GM21360 (cell line): ENCODE measurements around the gene TAS2R41.
"Not testable (repeated sequence)": the region's sequence is repeated elsewhere in the genome, so short reads cannot be mapped to it uniquely, and the experiment has no call there.

Experiments
- ATAC-seq: cut with Tn5 transposase; IDR thresholded peaks from one replicate; pipeline ENCODE4 v1.9.1; 2021; ENCODE audit warnings: mild to moderate bottlenecking, moderate library complexity; ENCODE audit not compliant: unreplicated experiment

The TAS2R41 gene

DNA sequence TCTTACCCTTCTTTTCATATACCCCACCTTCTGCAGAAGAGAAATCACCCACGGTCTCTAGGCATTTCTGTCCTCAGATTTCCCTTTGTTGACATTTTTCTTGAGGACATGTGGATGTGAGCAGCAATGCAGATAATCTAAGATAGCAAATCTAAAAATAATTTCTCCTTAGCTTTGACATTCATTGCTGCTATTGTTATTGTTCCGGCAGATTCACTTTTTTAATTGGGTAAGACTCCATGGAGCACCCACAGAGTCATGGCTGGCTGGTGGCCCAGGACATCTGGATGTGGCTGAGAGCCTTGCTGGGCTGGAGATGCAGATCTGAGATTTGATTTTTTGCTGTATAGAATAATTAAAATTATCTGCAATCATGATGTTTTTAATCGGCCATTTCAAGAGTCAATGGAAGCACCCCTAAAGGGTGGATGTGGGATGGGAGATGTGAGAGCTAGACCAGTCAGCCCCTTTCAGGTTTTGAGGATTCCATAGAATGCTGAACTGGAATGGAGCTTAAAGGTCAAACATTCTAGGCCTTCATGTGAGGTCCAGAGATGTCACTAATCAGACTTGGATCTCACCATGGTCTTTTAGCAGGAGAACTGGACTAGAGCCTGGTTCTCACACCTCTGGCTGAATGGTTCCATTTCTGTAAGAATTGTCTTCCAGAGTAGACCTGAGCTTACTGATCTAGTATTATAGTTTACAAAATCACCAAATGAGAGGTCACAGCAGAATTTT is 37.5 kb downstream of the TAS2R41 start:
- no peak for ATAC-seq

DNA sequence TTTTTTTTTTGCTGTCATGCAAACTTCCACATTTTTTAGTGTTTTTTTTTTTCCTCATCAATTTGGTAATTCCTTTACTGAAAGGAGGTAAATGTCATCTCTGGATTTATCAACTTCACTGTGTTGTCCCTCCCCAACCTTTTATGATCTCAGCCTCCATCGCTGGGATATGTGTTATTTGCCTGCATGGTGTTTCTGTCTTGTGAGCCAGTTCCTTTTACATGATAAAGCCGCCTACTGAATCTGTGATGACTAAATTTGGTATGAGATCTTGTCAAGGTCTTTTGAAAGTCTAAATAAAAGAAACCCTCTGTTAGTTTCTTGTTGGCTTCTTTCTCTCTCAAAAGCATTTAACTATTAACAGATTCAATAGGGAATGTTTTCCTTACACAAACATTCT is 39.3 kb downstream of the TAS2R41 start:
- ATAC-seq, result no peak

DNA sequence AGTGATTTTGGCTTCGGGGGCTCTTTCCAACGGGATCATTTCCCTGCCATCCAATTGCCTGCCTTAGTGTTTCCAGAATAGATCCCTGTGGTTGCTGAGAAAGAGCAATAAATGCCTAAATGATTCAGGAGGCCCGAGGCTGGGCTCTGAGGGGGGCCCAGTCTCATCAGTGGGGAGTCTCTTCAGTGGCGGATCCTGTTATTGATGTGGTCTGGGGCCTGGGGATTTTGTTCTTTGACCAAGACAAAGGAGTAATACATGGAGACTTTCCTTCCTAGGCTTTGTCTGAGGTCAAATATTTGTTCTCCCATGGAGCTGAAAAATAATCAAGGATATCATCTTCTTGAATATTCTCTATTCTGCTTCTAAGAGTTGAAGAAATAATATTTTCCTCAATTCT is 40.8 kb downstream of the TAS2R41 start:
- no peak for ATAC-seq

DNA sequence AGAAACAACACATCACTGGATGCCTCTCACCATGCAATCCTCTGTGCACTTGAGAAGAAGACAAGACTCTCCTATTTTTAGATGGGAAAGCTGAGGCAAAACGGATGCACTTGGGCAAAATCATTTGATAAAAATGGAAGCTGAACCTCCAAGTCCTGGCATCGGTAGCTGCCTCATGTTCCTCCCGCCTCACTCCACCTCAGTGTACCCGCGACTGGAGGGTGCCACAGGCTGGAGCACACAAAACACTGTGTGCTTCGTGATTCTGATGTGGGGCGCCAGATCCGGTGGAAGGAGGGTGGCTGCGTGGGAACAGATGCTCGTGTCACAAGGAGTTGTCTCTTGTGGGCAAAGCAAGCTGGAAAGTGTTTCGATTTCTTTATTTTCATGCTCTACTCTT is 41.3 kb downstream of the TAS2R41 start:
- no peak for ATAC-seq

DNA sequence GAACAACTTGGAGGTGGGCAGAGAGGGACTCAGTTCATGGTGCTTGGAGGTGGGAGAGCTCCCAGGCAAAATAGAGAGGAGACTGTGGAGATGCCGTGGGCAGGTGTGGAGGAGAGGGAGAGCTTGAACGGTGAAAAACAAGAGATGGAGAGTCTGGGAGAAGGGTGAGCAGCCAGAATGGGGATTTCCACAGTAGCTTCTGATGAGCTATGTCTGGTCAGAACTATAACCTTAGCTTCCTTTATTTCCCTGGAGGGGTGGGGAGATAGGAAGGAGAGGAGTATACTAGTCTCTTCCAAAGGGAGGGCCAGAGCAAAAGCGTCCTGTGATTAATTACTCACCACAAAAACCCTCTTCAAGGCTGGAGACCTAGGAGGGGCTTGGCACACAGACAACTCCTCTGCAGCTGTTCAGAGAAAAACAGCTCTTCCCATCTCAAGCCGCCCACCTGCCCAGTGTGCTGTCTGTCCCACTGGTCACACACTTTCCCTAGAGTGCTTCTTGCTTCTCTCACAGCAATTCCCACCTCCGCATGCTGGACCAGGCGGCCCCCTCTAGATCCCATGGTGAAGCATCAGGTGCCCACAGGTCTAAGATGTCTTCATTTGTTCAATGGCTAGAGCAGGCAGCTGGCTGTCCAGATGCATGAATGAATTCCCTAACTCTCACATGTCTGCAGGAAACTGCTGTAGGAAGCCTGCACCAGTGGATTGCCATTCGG is 41.9 kb downstream of the TAS2R41 start:
- no peak for ATAC-seq

DNA sequence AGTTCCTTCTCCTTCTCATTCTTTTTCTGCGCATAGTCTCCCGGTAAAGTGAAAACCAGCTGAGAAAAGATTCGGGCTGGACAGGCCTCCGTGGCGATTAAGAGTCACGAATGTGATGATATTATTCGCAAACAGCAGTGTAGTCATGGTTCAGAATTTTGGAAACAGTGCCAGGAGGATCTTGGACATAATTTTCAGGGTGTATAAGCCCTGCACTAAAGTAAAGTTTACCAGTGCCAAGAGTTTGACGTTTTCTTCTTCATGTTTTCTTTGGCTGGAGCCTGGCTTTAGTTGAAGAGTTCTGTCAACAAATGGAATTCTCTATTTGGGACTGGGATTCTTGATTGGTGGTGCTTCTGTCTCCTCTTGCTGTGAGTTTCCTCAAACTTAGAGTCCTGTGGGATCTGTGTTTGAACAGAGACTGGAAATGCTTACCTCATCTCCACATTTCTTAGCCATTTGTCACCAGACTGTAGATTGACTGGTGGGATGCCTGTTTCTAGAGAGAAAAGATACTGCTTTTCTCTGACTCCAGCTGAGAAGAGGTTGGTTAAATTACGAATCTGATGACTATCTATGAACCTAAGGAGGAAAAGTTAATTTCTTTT is 44.7 kb downstream of the TAS2R41 start:
- ATAC-seq, result not testable (repeated sequence)
